Measurements from ENCODE around the gene TSPEAR. TPM values are rescaled to one million over a fixed set of nuclear protein-coding genes. Genes with fewer than 3 reads are reported as not detected.
"Not testable (repeated sequence)": the region's sequence is repeated elsewhere in the genome, so short reads cannot be mapped to it uniquely, and the experiment has no call there.

The TSPEAR gene
- polyA plus RNA-seq, 1 donor, result 0.13 TPM

- no peak for DNase-seq (ENCODE audit: low read depth)
Measured at GRCh38 chr21:44702973-44703730, 8.2 kb downstream of the TSPEAR start.

- no peak for DNase-seq (ENCODE audit: low read depth)
Measured at GRCh38 chr21:44702111-44702972, 9.0 kb downstream of the TSPEAR start.

- no peak for DNase-seq (ENCODE audit: low read depth)
Measured at GRCh38 chr21:44701541-44701940, 9.8 kb downstream of the TSPEAR start.

GRCh38 chr21:44701023-44701400 lies 10.4 kb downstream of the TSPEAR start:
- no peak for DNase-seq (ENCODE audit: low read depth)

- no peak for DNase-seq (ENCODE audit: low read depth)
Measured at GRCh38 chr21:44700101-44701022, 11.0 kb downstream of the TSPEAR start.

GRCh38 chr21:44699502-44700001 lies 11.8 kb downstream of the TSPEAR start:
- no peak for DNase-seq (ENCODE audit: low read depth)

GRCh38 chr21:44697811-44698734 lies 13.3 kb downstream of the TSPEAR start:
- no peak for DNase-seq (ENCODE audit: low read depth)

GRCh38 chr21:44697172-44697810 lies 14.1 kb downstream of the TSPEAR start, which contains the start of gene KRTAP10-12:
KRTAP10-12 (plus strand) TSS chr21:44697172; CDS start chr21:44697202, 30 bp downstream.
- DNase-seq (ENCODE audit: low read depth), result not testable (repeated sequence)

GRCh38 chr21:44696572-44696971 lies 14.8 kb downstream of the TSPEAR start:
- no peak for DNase-seq (ENCODE audit: low read depth)

GRCh38 chr21:44695641-44696040 lies 15.7 kb downstream of the TSPEAR start:
- no peak for DNase-seq (ENCODE audit: low read depth)

- DNase-seq (ENCODE audit: low read depth), result no peak
Measured at GRCh38 chr21:44695184-44695583, 16.2 kb downstream of the TSPEAR start.

- DNase-seq (ENCODE audit: low read depth), result no peak
Measured at GRCh38 chr21:44694776-44695175, 16.6 kb downstream of the TSPEAR start.

GRCh38 chr21:44692798-44693512 lies 18.4 kb downstream of the TSPEAR start:
- DNase-seq (ENCODE audit: low read depth), result no peak

GRCh38 chr21:44691686-44692085 lies 19.7 kb downstream of the TSPEAR start:
- DNase-seq (ENCODE audit: low read depth), result no peak

GRCh38 chr21:44689740-44690139 lies 21.6 kb downstream of the TSPEAR start:
- DNase-seq (ENCODE audit: low read depth), result not testable (repeated sequence)

- no peak for DNase-seq (ENCODE audit: low read depth)
Measured at GRCh38 chr21:44687671-44688070, 23.7 kb downstream of the TSPEAR start.

GRCh38 chr21:44686843-44687561 lies 24.4 kb downstream of the TSPEAR start:
- no peak for DNase-seq (ENCODE audit: low read depth)

- no peak for DNase-seq (ENCODE audit: low read depth)
Measured at GRCh38 chr21:44686000-44686781, 25.2 kb downstream of the TSPEAR start.
